Measurements from ENCODE around the gene VWA8.

Gene VWA8

DNA sequence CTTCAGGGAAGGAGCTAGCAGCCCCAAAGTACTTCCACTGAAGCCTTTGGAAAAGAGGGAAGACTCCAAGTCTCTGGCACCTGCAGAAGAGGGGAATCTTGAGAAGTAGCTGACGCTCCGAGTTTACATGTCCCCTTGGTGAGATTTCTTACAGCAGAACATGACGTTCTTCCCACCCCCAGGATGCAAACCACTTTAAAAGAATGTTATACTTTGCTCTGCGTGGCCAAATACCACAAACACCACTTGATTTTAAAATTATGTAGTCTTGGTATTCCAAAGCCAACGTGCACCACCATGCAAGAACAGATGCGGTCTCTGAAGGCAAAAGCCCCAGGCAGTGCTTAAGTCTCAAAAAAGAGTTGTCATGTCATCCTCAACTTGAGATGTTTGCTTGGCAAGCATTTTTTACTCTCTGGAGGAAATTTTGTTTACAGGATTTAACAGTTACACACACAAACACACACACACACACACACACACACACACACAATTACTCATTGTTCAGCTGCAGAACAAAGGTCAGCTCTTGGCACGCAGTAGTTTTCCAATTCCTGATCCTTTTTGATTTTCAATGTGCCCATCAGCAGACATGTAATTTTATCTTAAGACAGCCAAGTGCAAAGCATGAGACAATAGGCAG, 397.4 kb downstream of the VWA8 start:
- TF ChIP-seq, protein P1, sequence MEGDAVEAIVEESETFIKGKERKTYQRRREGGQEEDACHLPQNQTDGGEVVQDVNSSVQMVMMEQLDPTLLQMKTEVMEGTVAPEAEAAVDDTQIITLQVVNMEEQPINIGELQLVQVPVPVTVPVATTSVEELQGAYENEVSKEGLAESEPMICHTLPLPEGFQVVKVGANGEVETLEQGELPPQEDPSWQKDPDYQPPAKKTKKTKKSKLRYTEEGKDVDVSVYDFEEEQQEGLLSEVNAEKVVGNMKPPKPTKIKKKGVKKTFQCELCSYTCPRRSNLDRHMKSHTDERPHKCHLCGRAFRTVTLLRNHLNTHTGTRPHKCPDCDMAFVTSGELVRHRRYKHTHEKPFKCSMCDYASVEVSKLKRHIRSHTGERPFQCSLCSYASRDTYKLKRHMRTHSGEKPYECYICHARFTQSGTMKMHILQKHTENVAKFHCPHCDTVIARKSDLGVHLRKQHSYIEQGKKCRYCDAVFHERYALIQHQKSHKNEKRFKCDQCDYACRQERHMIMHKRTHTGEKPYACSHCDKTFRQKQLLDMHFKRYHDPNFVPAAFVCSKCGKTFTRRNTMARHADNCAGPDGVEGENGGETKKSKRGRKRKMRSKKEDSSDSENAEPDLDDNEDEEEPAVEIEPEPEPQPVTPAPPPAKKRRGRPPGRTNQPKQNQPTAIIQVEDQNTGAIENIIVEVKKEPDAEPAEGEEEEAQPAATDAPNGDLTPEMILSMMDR (IDR thresholded peaks at IDR 0.05; ENCODE audit: control insufficient read depth, extremely low read depth, insufficient read depth) = no peak
- DNase-seq (ENCODE audit: low read depth) = no peak
- H3K4me3 ChIP-seq (ENCODE audit: low read depth, low read length) = no peak overlapping the region

DNA sequence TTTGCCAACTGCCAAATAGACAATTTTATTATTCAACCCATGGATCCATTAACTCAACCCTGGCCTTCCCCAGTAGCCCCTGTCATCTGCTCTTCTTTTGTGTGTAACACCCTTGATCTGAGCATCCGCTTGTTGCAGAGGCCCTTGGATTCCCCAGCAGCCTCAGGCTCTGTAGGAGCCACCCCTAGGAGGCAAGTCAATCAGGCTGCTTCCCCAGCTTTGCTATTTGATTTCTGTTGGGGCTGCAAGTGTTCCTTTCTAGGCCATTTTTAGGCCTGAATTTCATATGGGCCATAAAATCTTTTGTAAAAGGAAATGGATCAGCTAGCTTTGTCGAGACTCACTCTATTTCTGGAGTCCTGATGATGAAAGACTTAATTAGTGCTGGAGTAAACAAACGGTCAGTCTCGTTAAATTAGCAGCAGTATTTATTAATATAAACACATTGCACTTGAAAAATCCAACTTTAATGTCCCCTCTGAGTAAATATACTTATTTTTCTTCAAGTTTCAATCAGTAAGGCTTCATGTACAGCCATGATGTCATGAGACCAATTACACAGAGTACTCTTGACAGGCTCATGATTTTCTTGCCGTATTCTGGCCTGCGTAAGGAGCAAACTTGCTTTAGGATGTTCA, 398.2 kb downstream of the VWA8 start:
- no peak for DNase-seq (ENCODE audit: low read depth)
- TF ChIP-seq, protein P1 (IDR thresholded peaks at IDR 0.05; ENCODE audit: control insufficient read depth, extremely low read depth, insufficient read depth) = no peak
- H3K4me3 ChIP-seq (ENCODE audit: low read depth, low read length) = no peak overlapping the region

DNA sequence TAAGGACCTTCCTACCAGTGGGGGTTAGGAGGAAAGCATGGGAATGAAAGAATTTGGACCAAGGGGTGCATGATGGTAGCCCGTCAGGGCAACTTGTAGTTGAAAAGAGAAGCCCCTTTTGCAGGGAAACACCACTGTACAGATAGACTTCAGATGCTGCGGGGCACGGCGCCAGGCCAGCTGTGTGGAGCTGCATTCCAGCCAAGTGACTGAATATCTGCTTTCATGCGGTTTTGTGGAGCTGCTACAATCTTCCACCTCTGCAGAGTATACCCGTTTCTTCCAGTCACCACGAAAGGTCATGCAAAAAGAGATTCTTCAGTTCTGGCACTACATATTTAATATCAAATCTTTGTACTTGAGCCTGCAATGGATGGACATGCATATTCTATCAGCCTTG, 398.8 kb downstream of the VWA8 start:
- TF ChIP-seq, protein P1 (IDR thresholded peaks at IDR 0.05; ENCODE audit: control insufficient read depth, extremely low read depth, insufficient read depth) = no peak
- no peak for DNase-seq (ENCODE audit: low read depth)
- H3K4me3 ChIP-seq (ENCODE audit: low read depth, low read length) = no peak overlapping the region

DNA sequence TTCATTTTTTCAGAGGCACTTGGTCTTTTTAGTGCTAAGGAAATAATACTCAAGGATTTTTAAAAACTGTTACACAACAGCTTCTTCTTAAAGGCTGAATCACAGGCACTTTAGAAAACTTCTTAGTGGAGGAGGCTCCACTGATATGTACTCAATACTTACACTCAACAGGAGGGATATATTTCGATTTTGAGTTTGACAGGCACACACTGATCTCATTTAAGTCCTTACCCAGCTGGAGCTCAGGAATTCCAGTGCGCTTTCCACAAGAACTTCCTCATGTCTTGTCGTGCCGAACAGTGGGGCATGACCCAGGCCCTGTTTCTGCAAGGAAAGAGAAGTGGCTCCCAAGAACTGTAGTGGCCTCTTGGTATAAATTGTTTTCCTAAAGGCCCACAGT, 399.7 kb downstream of the VWA8 start:
- TF ChIP-seq, protein P1 (IDR thresholded peaks at IDR 0.05; ENCODE audit: control insufficient read depth, extremely low read depth, insufficient read depth) = no peak
- no peak for DNase-seq (ENCODE audit: low read depth)
- no peak overlapping the region for H3K4me3 ChIP-seq (ENCODE audit: low read depth, low read length)

DNA sequence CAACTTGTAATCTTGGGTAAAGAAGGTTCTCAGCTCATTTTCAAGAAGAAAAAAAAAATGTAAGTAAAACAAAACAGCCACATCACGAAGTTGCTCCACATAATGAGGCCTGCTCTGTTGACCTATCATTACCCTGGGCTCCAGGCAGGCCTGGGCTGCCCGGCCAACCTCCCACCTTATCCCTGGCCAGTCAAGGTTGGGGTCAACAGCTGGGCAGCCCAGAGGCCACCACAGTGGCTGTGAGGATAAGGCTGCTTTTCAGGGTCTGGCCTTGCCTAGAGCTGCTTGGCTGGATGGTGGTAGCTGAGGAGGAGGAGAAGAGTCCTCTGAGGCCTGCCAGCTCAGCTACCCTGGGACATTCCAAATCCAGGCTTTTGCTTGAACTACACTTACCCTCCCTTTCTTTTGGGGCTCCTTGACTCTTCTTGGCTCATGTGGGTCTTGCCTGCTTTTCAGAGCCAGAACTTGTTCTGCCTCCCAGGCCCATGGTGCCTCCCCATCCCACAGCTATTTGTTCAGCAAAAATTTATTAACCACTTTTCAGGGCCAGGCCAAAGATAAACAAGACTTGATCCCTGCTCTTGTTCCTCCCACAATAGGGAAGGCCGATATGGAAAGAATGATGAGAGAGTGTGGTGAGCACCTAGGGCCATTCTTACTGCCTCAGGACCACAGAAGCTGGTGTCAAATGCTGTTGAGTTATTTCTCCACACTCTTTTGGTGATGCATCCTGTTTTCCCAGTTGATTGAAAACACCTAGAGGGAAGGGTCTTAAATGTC, 401.9 kb downstream of the VWA8 start:
- no peak for DNase-seq (ENCODE audit: low read depth)
- TF ChIP-seq, protein P1 (IDR thresholded peaks at IDR 0.05; ENCODE audit: control insufficient read depth, extremely low read depth, insufficient read depth) = no peak
- H3K4me3 ChIP-seq (ENCODE audit: low read depth, low read length) = no peak overlapping the region

DNA sequence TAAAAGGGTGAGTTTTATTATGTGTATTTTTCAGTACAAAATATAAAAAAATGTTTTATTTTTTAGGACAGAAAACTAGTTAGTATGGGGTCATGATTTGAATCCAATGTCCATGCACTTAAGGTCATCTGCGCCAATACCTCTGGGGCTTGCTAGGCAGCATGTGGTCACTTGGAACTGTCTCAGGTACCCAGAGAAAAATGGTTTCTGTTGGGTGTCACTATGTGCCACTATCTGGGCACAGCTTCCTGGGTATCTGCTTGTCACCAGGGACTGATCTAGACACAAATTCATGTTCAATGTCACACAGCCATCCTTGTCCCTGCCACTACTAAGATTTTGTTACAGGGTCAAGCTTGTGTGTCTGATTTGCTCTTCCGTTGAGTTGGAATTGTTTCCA, 403.2 kb downstream of the VWA8 start:
- no peak for DNase-seq (ENCODE audit: low read depth)
- TF ChIP-seq, protein P1 (IDR thresholded peaks at IDR 0.05; ENCODE audit: control insufficient read depth, extremely low read depth, insufficient read depth) = no peak
- H3K4me3 ChIP-seq (ENCODE audit: low read depth, low read length) = no peak overlapping the region

All from LNCaP clone FGC (cell line).